IgD-negative memory B cell (primary cell): ENCODE measurements around the gene CD44. TPM values are rescaled to one million over a fixed set of nuclear protein-coding genes. Genes with fewer than 3 reads are reported as not detected.

Experiments
- H3K27ac Mint-ChIP-seq, 3 donors: one replicate each; pipeline ENCODE4 v1.8.0; 2020 to 2022; ENCODE audit warnings: mild to moderate bottlenecking in 3 of 3, mixed read lengths in 3 of 3, moderate library complexity in 1 of 3
- H3K27me3 Mint-ChIP-seq: one replicate; pipeline ENCODE4 v1.8.0; 2021; ENCODE audit warnings: mixed read lengths
- H3K36me3 Mint-ChIP-seq: one replicate; pipeline ENCODE4 v1.8.0; 2020; ENCODE audit warnings: mild to moderate bottlenecking, mixed read lengths
- H3K4me1 Mint-ChIP-seq, 3 donors: one replicate each; pipeline ENCODE4 v1.8.0; 2020 to 2022; ENCODE audit warnings: mixed read lengths in 3 of 3, mild to moderate bottlenecking in 1 of 3
- H3K4me3 Mint-ChIP-seq, 4 donors: one replicate each; pipeline ENCODE4 v1.8.0; 2020 to 2022; ENCODE audit warnings: mild to moderate bottlenecking in 4 of 4, mixed read lengths in 4 of 4, moderate library complexity in 3 of 4
- H3K9me3 Mint-ChIP-seq, 3 donors: one replicate each; pipeline ENCODE4 v1.8.0; 2020 to 2021; ENCODE audit warnings: mixed read lengths in 3 of 3, mild to moderate bottlenecking in 1 of 3
- polyA plus RNA-seq: library from polyadenylated mRNA; unstranded; fragments of 300-500 nt; fragmentation: Illumina TruSeq; gene quantifications from one replicate; pipeline ENCODE4 v1.2.3, GENCODE V29; 2021

The CD44 gene
- polyA plus RNA-seq, 1 donor from 2014 or later = 176 TPM

- Mint-ChIP-seq H3K9me3 (peaks cover 0 to 4% (median 1%) of the 10 kb centered on the region in 3 donors), H3K4me3 (no peak overlapping the region), H3K27me3 (no peaks in the 10 kb centered on the region), H3K36me3 (peaks cover 38% of the 10 kb centered on the region), H3K27ac (peak overlapping the region in 2 of 3 donors; percentile 24 to 76), H3K4me1 (peaks cover 9 to 12% (median 10%) of the 10 kb centered on the region in 3 donors)
These were observed 65.6 kb downstream of the CD44 start for GRCh38 chr11:35204614-35205013.

- Mint-ChIP-seq H3K36me3 (peaks cover 24% of the 10 kb centered on the region), H3K4me1 (peaks cover 13 to 19% (median 18%) of the 10 kb centered on the region in 3 donors), H3K27me3 (no peaks in the 10 kb centered on the region)
These were observed 67.6 kb downstream of the CD44 start for GRCh38 chr11:35206616-35207015.

GRCh38 chr11:35207471-35208403 is 68.8 kb downstream of the CD44 start:
- Mint-ChIP-seq H3K4me3 (no peak overlapping the region), H3K36me3 (peaks cover 19% of the 10 kb centered on the region), H3K4me1 (peaks cover 16 to 26% (median 22%) of the 10 kb centered on the region in 3 donors)

More at GRCh38 chr11:35206616-35207015, 67.6 kb downstream of the CD44 start:
- Mint-ChIP-seq H3K27ac (peak overlapping the region in 2 of 3 donors; percentile 39 to 62), H3K4me3 (no peak overlapping the region), H3K9me3 (peaks cover 0 to 4% (median 3%) of the 10 kb centered on the region in 3 donors)

GRCh38 chr11:35208795-35209194 is 69.8 kb downstream of the CD44 start:
- Mint-ChIP-seq H3K27me3 (no peaks in the 10 kb centered on the region), H3K9me3 (peaks cover 0 to 4% (median 3%) of the 10 kb centered on the region in 3 donors), H3K4me1 (peaks cover 23 to 30% (median 26%) of the 10 kb centered on the region in 3 donors), H3K27ac (peak overlapping the region in 1 of 3 donors; percentile 23), H3K4me3 (no peak overlapping the region), H3K36me3 (peaks cover 19% of the 10 kb centered on the region)

More at GRCh38 chr11:35207471-35208403, 68.8 kb downstream of the CD44 start:
- Mint-ChIP-seq H3K27ac (peak overlapping the region in 2 of 3 donors; percentile 62 to 85), H3K9me3 (peaks cover 0 to 4% (median 3%) of the 10 kb centered on the region in 3 donors), H3K27me3 (no peaks in the 10 kb centered on the region)

- peaks cover 34 to 43% (median 38%) of the 10 kb centered on the region in 3 donors for H3K4me1 Mint-ChIP-seq
- H3K4me3 Mint-ChIP-seq = no peak overlapping the region
- no peaks in the 10 kb centered on the region for H3K27me3 Mint-ChIP-seq
- peaks cover 17% of the 10 kb centered on the region for H3K36me3 Mint-ChIP-seq
- peak overlapping the region; percentile 25 to 78 (median 31) for H3K27ac Mint-ChIP-seq
- peaks cover 0 to 4% (median 3%) of the 10 kb centered on the region in 3 donors for H3K9me3 Mint-ChIP-seq
These were observed 72.0 kb downstream of the CD44 start for GRCh38 chr11:35210876-35211546.

- peaks cover 17% of the 10 kb centered on the region for H3K36me3 Mint-ChIP-seq
- no peaks in the 10 kb centered on the region for H3K27me3 Mint-ChIP-seq
- H3K9me3 Mint-ChIP-seq = peaks cover 0 to 4% (median 3%) of the 10 kb centered on the region in 3 donors
- H3K27ac Mint-ChIP-seq = peak overlapping the region; percentile 8 to 25 (median 10)
- H3K4me3 Mint-ChIP-seq = peak overlapping the region in 3 of 4 donors; percentile 4 to 48 (median 38)
- H3K4me1 Mint-ChIP-seq = peaks cover 38 to 48% (median 40%) of the 10 kb centered on the region in 3 donors
These were observed 73.0 kb downstream of the CD44 start for GRCh38 chr11:35211952-35212351.

GRCh38 chr11:35214226-35214770 is 75.3 kb downstream of the CD44 start:
- Mint-ChIP-seq H3K4me3 (no peak overlapping the region), H3K36me3 (peaks cover 9% of the 10 kb centered on the region), H3K27me3 (no peaks in the 10 kb centered on the region), H3K9me3 (peaks cover 0 to 3% (median 0%) of the 10 kb centered on the region in 3 donors), H3K27ac (peak overlapping the region in 2 of 3 donors; percentile 5 to 26), H3K4me1 (peaks cover 36 to 44% (median 40%) of the 10 kb centered on the region in 3 donors)

- Mint-ChIP-seq H3K27me3 (no peaks in the 10 kb centered on the region), H3K36me3 (peaks cover 7% of the 10 kb centered on the region), H3K4me3 (no peak overlapping the region), H3K27ac (no peak overlapping the region), H3K9me3 (no peaks in the 10 kb centered on the region), H3K4me1 (peaks cover 36 to 44% (median 40%) of the 10 kb centered on the region in 3 donors)
These were observed 75.8 kb downstream of the CD44 start for GRCh38 chr11:35214792-35215193.

GRCh38 chr11:35215945-35216344 is 77.0 kb downstream of the CD44 start:
- Mint-ChIP-seq H3K36me3 (peaks cover 6% of the 10 kb centered on the region), H3K4me3 (no peak overlapping the region), H3K27me3 (no peaks in the 10 kb centered on the region), H3K9me3 (no peaks in the 10 kb centered on the region), H3K4me1 (peaks cover 33 to 39% (median 34%) of the 10 kb centered on the region in 3 donors), H3K27ac (peak overlapping the region in 2 of 3 donors; percentile 36 to 67)

GRCh38 chr11:35216962-35217678 is 78.1 kb downstream of the CD44 start:
- Mint-ChIP-seq H3K9me3 (no peaks in the 10 kb centered on the region), H3K27me3 (no peaks in the 10 kb centered on the region), H3K36me3 (peaks cover 6% of the 10 kb centered on the region), H3K4me1 (peaks cover 23 to 28% (median 27%) of the 10 kb centered on the region in 3 donors), H3K27ac (peak overlapping the region; percentile 36 to 77 (median 68)), H3K4me3 (peak overlapping the region in 1 of 4 donors; percentile 43)

- Mint-ChIP-seq H3K4me3 (no peak overlapping the region), H3K9me3 (no peaks in the 10 kb centered on the region), H3K36me3 (peaks cover 9% of the 10 kb centered on the region), H3K27me3 (no peaks in the 10 kb centered on the region), H3K27ac (peak overlapping the region in 1 of 3 donors; percentile 74), H3K4me1 (peaks cover 14 to 20% (median 18%) of the 10 kb centered on the region in 3 donors)
These were observed 80.0 kb downstream of the CD44 start for GRCh38 chr11:35218956-35219355.

GRCh38 chr11:35223371-35223796 is 84.4 kb downstream of the CD44 start:
- Mint-ChIP-seq H3K4me3 (no peak overlapping the region), H3K27me3 (no peaks in the 10 kb centered on the region), H3K27ac (no peak overlapping the region), H3K36me3 (peaks cover 11% of the 10 kb centered on the region), H3K9me3 (no peaks in the 10 kb centered on the region), H3K4me1 (peaks cover 0 to 7% (median 0%) of the 10 kb centered on the region in 3 donors)

- H3K27me3 Mint-ChIP-seq = no peaks in the 10 kb centered on the region
These were observed 85.0 kb downstream of the CD44 start for GRCh38 chr11:35223991-35224390.

GRCh38 chr11:35225946-35226520 is 87.1 kb downstream of the CD44 start:
- H3K27ac Mint-ChIP-seq = peak overlapping the region in 2 of 3 donors; percentile 46 to 97
- no peaks in the 10 kb centered on the region for H3K27me3 Mint-ChIP-seq
- peaks cover 16% of the 10 kb centered on the region for H3K36me3 Mint-ChIP-seq
- peaks cover 0 to 7% (median 0%) of the 10 kb centered on the region in 3 donors for H3K4me1 Mint-ChIP-seq
- no peaks in the 10 kb centered on the region for H3K9me3 Mint-ChIP-seq
- H3K4me3 Mint-ChIP-seq = no peak overlapping the region

More at GRCh38 chr11:35223991-35224390, 85.0 kb downstream of the CD44 start:
- Mint-ChIP-seq H3K4me3 (no peak overlapping the region), H3K4me1 (peaks cover 0 to 7% (median 0%) of the 10 kb centered on the region in 3 donors), H3K36me3 (peaks cover 12% of the 10 kb centered on the region), H3K9me3 (no peaks in the 10 kb centered on the region), H3K27ac (no peak overlapping the region)
